Measurements from ENCODE around the gene APBA2. TPM values are rescaled to one million over a fixed set of nuclear protein-coding genes. Genes with fewer than 3 reads are reported as not detected.

Gene APBA2
- total and polyA plus RNA-seq, 5 donors, result 0.17 to 0.95 (median 0.38) TPM

DNA sequence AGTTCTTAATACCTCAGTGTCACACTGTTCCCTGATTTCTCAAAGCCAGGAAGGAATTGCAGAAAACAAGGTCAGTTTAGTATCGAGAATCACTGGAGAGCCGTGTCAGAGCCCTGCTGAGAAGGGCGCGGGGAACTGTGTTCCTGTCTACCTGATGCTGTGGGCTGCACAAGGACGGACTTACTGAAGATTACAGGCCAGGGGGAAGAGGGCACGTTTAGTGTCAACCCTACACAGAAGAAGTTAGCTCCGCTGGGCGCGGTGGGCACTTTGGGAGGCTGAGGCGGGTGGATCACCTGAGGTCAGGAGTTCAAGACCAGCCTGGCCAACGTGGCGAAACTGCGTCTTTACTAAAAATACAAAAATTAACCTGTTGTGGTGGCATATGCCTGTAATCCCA is 104.1 kb downstream of the APBA2 start:
- H3K4me1 ChIP-seq (ENCODE audit: control insufficient read depth, insufficient read depth, low read length), result no peaks in the 10 kb centered on the region
- no peak overlapping the region for H3K4me3 ChIP-seq (ENCODE audit: low read length)
- DNase-seq, result no peak
- ATAC-seq, result no peak
- no peak overlapping the region for H3K27ac ChIP-seq (ENCODE audit: low read length)
- 87% methylated on average over 13 of the region's 13 CpGs for WGBS
- H3K9me3 ChIP-seq (ENCODE audit: control insufficient read depth, low read length), result no peaks in the 10 kb centered on the region
- intact Hi-C loops (cut with DNase I), result no loop called here
- no peaks in the 10 kb centered on the region for H3K27me3 ChIP-seq (ENCODE audit: control insufficient read depth, insufficient read depth)

DNA sequence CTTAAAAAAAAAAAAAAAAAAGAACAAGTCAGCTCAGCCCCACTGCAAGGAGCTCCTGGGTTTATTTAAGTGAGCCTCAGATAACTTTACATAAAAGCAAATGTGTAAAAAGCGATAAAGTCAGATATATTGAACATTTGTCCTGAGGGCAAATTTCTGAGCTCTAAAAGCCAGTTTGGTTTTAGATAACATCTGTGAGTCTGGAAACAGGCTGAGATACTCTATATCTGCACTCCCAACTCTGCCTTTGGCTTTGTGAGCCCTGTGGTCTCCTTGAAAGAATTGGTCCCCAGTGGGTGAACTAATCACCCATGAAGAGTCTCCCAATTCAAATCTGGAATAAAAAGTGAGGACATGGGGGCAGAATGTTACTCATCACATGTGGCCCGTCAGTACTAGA is 104.6 kb downstream of the APBA2 start:
- Histone ChIP-seq H3K4me1 (ENCODE audit: control insufficient read depth, insufficient read depth, low read length) (no peaks in the 10 kb centered on the region), H3K27ac (ENCODE audit: low read length) (no peak overlapping the region), H3K27me3 (ENCODE audit: control insufficient read depth, insufficient read depth) (no peaks in the 10 kb centered on the region), H3K4me3 (ENCODE audit: low read length) (no peak overlapping the region), H3K9me3 (ENCODE audit: control insufficient read depth, low read length) (no peaks in the 10 kb centered on the region)
- intact Hi-C loops (cut with DNase I), result no loop called here
- no peak for DNase-seq
- WGBS, result 92% methylated on average over 2 of the region's 2 CpGs
- no peak for ATAC-seq

DNA sequence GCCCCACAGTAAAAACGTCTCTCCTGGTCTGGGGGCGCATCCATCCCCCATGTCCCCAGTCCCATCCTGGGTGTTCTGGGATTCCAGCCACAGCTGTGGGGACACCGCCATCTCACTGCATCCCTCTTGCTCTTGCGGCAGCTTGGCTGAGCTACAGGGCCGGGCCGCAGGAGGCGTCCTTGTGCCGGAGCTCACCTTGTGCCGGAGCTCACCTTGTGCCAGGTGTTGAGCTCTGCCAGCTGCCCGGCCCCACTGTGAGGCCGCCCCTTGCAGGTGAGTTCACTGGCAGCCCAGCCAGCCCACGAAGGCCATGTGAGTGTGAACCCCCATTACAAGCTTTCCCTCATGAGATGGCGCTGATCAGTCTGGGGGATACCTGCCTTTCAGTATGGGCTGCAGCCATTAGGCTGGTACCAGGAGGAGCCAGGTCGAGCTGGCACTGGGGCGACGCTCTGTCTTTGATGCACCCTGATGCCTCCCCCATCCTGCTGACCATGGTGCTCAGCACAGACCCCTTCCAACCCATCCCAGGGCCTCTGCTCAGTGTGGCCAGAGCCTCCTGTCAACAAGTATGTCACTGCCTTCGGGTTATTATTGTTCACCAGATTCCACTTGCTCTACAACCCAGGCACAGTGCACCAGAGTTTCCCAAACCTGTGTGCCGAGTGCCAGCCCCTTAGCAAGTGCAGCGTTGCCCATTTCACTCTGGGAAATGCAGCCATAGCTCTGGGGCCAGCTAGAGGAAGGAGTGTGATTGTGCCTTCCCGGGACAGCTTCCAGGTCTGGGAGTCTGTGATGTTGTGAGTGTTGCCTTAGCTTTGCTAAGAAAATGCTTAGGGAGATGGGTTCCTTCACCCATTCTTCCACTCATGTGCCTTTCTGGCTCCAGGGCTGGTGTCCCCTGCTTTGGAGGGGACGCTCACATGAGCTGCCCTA is 105.7 kb downstream of the APBA2 start:
- Histone ChIP-seq H3K4me1 (ENCODE audit: control insufficient read depth, insufficient read depth, low read length) (no peaks in the 10 kb centered on the region), H3K9me3 (ENCODE audit: control insufficient read depth, low read length) (no peaks in the 10 kb centered on the region), H3K27ac (ENCODE audit: low read length) (no peak overlapping the region), H3K4me3 (ENCODE audit: low read length) (no peak overlapping the region), H3K27me3 (ENCODE audit: control insufficient read depth, insufficient read depth) (no peaks in the 10 kb centered on the region)
- intact Hi-C loops (cut with DNase I), result no loop called here
- ATAC-seq, result no peak
- no peak for DNase-seq
- WGBS, result 86% methylated on average over 21 of the region's 21 CpGs

DNA sequence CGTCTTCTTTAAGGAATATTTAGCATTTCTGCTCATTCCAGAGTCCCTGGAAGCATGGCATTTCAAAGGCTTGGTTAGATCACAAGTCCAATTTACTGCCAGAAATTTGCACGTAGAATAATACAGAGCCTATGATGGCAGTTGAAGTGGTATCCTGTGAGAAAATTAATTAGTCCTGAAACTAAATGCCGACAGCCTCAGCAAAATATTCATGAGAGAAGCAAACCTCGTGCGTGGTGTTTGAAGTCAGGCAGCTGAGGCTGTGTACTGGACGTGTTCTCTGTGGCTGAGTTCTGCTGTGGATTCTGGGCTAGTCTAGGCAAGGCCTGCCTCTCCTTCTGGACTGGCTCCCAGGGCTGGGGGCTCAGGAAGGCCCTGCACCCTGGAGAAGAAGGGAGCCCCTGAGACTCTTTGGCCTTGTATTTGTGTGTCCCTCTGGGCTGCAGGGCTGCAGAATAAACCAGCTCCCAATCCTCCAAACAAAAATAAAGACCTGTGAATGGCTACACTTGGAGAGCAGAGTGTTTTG is 106.6 kb downstream of the APBA2 start:
- H3K27ac ChIP-seq (ENCODE audit: low read length), result no peak overlapping the region
- H3K4me3 ChIP-seq (ENCODE audit: low read length), result no peak overlapping the region
- ATAC-seq (no peak), DNase-seq (no peak)
- H3K4me1 ChIP-seq (ENCODE audit: control insufficient read depth, insufficient read depth, low read length), result no peaks in the 10 kb centered on the region
- no peaks in the 10 kb centered on the region for H3K27me3 ChIP-seq (ENCODE audit: control insufficient read depth, insufficient read depth)
- WGBS, result 87% methylated on average over 6 of the region's 6 CpGs
- H3K9me3 ChIP-seq (ENCODE audit: control insufficient read depth, low read length), result no peaks in the 10 kb centered on the region
- intact Hi-C loops (cut with DNase I), result no loop called here

DNA sequence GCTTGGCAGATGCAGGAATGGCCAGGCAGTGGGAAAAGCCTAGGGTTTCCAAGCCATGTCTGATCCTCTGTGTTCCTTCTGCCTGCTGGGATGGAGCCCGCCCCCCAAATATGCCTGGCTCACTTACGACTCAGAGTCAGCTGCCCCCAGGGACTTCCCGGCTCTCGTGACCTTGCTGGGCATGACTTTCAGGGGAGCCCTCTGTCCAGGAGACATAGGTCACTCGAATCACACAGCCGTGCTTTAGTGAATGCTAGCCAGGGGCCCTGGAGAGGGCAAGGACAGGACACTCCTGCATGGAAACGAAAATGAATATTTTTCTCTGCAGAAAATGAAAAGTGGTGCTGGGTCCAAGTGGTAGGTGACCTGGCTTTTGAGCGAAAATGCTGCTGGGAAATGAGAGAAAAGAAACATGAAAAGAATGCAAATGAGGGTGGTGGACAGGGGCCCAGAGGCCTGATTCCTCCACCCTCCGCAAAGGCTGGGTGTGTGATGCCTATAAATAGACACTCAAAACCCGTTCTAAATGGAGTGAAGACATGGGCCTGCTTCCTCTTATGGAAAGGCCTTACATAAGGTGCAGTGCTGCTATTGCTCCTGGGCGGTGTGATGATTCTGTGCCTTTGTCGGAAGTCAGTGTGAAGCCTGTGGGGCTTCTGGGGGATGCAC is 107.4 kb downstream of the APBA2 start:
- intact Hi-C loops (cut with DNase I), result no loop called here
- Histone ChIP-seq H3K27me3 (ENCODE audit: control insufficient read depth, insufficient read depth) (no peaks in the 10 kb centered on the region), H3K9me3 (ENCODE audit: control insufficient read depth, low read length) (no peaks in the 10 kb centered on the region), H3K4me3 (ENCODE audit: low read length) (no peak overlapping the region), H3K4me1 (ENCODE audit: control insufficient read depth, insufficient read depth, low read length) (no peaks in the 10 kb centered on the region), H3K27ac (ENCODE audit: low read length) (peak overlapping the region; percentile 73)
- no peak for DNase-seq
- 52% methylated on average over 12 of the region's 12 CpGs for WGBS
- ATAC-seq, result peak; percentile 73 to 79

DNA sequence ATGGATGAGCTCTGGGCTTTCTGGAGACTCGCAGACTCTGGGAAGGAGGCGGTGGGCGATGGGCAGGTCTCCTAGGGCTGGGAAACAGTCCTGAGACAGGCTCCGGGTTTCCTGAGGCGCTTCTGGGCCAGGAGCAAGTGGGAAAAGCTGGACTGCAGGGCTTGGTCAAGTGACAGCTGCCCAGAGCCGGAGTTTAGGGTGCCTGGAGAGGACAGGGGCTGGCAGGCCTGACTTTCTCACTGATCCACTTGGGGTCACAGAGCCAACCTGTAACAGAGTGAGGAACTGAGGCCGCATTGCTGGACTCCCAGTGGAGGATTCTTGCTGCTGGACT is 107.9 kb downstream of the APBA2 start:
- H3K4me3 ChIP-seq (ENCODE audit: low read length), result no peak overlapping the region
- no peak for ATAC-seq
- no peaks in the 10 kb centered on the region for H3K9me3 ChIP-seq (ENCODE audit: control insufficient read depth, low read length)
- no peak for DNase-seq
- intact Hi-C loops (cut with DNase I), result no loop called here
- H3K4me1 ChIP-seq (ENCODE audit: control insufficient read depth, insufficient read depth, low read length), result no peaks in the 10 kb centered on the region
- 81% methylated on average over 7 of the region's 7 CpGs for WGBS
- H3K27ac ChIP-seq (ENCODE audit: low read length), result peak overlapping the region; percentile 73
- no peaks in the 10 kb centered on the region for H3K27me3 ChIP-seq (ENCODE audit: control insufficient read depth, insufficient read depth)

DNA sequence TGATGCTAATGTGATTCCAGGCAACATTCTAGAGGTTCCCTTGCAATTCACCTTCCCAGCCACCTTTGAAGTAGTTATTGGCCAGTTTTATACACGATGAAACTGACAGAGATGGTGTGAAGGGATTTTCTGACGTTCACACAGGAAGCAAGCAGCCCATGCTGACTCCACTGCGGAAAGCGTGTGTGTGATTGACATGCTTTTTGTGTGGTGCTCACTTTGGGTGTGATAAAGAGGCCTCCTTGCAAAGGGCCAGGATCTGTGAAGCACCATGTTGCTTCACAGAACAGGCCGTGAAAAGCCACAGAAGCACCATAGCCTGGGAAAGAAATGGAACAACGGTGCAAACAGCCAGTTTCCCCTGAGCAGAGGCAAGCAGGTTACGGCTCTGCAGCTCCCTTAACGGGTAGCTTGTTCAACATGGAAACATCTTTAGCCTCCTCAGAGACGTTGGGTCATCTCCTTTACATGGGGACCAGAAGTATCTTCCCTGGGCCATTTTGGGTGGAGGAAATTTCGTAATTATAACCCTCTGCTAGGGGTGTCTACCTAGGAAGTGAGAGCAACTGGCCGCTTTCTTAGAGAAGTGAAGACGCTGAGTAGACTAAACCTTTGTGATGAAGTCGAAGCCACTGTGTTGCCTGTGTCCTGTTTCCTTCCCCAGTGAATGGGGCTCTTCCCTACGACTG is 108.5 kb downstream of the APBA2 start:
- Histone ChIP-seq H3K4me1 (ENCODE audit: control insufficient read depth, insufficient read depth, low read length) (no peaks in the 10 kb centered on the region), H3K9me3 (ENCODE audit: control insufficient read depth, low read length) (no peaks in the 10 kb centered on the region), H3K4me3 (ENCODE audit: low read length) (no peak overlapping the region), H3K27me3 (ENCODE audit: control insufficient read depth, insufficient read depth) (no peaks in the 10 kb centered on the region), H3K27ac (ENCODE audit: low read length) (no peak overlapping the region)
- ATAC-seq, result no peak
- no peak for DNase-seq
- WGBS, result 78% methylated on average over 14 of the region's 14 CpGs
- intact Hi-C loops (cut with DNase I), result no loop called here

DNA sequence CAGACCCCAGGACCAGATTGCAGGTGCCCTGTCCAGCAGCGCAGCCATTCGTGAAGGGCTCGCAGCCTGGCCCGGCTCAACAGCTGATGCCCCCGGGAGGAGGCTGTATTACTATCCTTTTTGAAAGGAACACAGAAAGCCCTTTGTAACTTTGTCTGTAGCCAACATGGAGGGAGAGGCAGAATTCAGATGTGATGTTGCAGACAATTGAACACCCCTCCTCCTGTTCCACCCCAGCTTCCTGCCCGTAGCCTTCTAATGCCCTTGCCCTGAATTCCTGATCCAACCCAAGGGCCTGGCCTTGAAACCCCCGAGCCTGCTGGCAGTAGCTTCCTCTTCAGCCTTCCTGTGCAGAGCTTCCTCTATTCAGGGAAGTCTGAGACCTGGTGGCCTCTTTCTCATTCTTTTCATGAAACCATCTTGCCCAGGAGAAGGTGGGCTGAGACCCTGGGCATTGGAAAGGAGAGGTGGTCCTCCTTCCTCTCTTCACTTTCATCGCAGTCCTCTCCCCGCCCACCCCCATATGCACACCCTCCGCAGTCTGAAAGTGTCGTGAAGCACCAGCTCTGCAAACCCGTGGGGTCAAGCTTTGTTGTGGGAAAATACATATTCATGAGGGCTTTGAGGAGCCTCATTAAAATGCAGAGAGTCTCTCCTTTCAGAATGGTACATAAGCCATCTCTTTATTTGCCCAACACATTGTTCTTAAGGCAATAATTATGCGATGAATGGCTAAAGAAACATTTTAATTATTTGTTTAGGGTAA is 109.2 kb downstream of the APBA2 start:
- intact Hi-C loops (cut with DNase I), result no loop called here
- WGBS, result 82% methylated on average over 13 of the region's 13 CpGs
- no peak for ATAC-seq
- Histone ChIP-seq H3K27ac (ENCODE audit: low read length) (no peak overlapping the region), H3K9me3 (ENCODE audit: control insufficient read depth, low read length) (no peaks in the 10 kb centered on the region), H3K4me3 (ENCODE audit: low read length) (no peak overlapping the region), H3K4me1 (ENCODE audit: control insufficient read depth, insufficient read depth, low read length) (no peaks in the 10 kb centered on the region), H3K27me3 (ENCODE audit: control insufficient read depth, insufficient read depth) (no peaks in the 10 kb centered on the region)
- DNase-seq, result no peak

DNA sequence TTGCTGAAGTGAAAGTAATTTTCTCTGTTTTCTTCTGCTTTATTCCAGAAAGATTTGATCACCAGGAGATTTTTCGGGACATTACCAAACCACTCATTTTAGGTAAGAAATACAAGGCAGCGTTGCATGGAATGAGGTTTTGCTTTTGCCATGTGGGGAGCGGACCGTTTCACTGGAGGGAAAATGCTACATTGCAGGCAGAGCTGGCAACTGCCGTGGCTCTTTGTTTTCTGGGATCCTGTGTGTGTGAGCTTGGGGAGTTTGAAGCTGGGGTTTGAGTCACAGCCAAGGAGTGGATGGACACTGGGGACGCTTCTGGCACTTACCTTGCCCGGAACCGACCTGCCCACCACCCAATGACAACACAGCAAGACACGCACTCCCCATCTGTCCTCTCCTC is 109.9 kb downstream of the APBA2 start:
- DNase-seq, result no peak
- no peaks in the 10 kb centered on the region for H3K27me3 ChIP-seq (ENCODE audit: control insufficient read depth, insufficient read depth)
- intact Hi-C loops (cut with DNase I), result no loop called here
- H3K27ac ChIP-seq (ENCODE audit: low read length), result no peak overlapping the region
- no peaks in the 10 kb centered on the region for H3K9me3 ChIP-seq (ENCODE audit: control insufficient read depth, low read length)
- no peak overlapping the region for H3K4me3 ChIP-seq (ENCODE audit: low read length)
- no peaks in the 10 kb centered on the region for H3K4me1 ChIP-seq (ENCODE audit: control insufficient read depth, insufficient read depth, low read length)
- no peak for ATAC-seq
- 91% methylated on average over 9 of the region's 9 CpGs for WGBS

DNA sequence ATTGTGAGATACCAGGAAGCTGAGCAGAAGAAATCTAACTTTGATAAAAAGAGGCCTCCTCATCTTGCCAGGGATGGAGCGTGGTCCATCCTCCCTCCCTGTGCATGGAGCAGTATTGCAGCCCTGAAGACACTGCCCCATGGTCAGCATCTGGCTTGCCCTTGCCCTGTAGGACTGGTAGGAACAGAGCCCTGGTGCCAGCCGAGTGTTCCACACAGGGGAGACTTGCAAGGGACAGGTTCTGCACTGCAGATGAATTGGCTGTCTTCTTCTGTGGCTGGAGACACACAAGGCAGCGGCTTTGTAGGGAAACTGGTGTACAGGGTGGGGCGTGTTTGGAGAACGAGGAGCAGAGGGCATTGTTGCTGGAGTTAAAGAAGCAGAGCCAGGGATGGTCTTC is 110.5 kb downstream of the APBA2 start:
- no peaks in the 10 kb centered on the region for H3K4me1 ChIP-seq (ENCODE audit: control insufficient read depth, insufficient read depth, low read length)
- H3K27me3 ChIP-seq (ENCODE audit: control insufficient read depth, insufficient read depth), result no peaks in the 10 kb centered on the region
- H3K4me3 ChIP-seq (ENCODE audit: low read length), result no peak overlapping the region
- no peak overlapping the region for H3K27ac ChIP-seq (ENCODE audit: low read length)
- no peaks in the 10 kb centered on the region for H3K9me3 ChIP-seq (ENCODE audit: control insufficient read depth, low read length)
- WGBS, result 92% methylated on average over 5 of the region's 5 CpGs
- intact Hi-C loops (cut with DNase I), result no loop called here
- ATAC-seq (no peak), DNase-seq (no peak)
